Osteoblast (primary cell): ENCODE measurements around the gene CD163L1. TPM values are rescaled to one million over a fixed set of nuclear protein-coding genes. Genes with fewer than 3 reads are reported as not detected.
"Not testable (repeated sequence)": the region's sequence is repeated elsewhere in the genome, so short reads cannot be mapped to it uniquely, and the experiment has no call there.

Experiments used
- DNase-seq: peaks from one replicate; pipeline ENCODE4 v3.0.0; 2011; ENCODE audit warnings: low spot score, mixed read lengths; ENCODE audit not compliant: insufficient read length; ENCODE audit errors: missing footprints
- H2AFZ ChIP-seq: 2 replicates; pipeline ENCODE4 v1.6.0; 2011; ENCODE audit warnings: mild to moderate bottlenecking, low read length
- H3K27ac ChIP-seq: 2 replicates; pipeline ENCODE4 v1.5.1; 2011; ENCODE audit warnings: mild to moderate bottlenecking, low read depth, low read length, moderate library complexity
- H3K27me3 ChIP-seq: 2 replicates; pipeline ENCODE4 v1.6.0; 2012; ENCODE audit warnings: mild to moderate bottlenecking, control low read depth, inconsistent platforms, low read length, moderate library complexity; ENCODE audit not compliant: insufficient read depth
- H3K36me3 ChIP-seq: 2 replicates; pipeline ENCODE4 v1.5.1; 2011; ENCODE audit warnings: mild to moderate bottlenecking, low read length, control low read depth, moderate library complexity; ENCODE audit not compliant: insufficient read depth
- H3K4me1 ChIP-seq: 2 replicates; pipeline ENCODE4 v1.5.1; 2011; ENCODE audit warnings: mild to moderate bottlenecking, low read length, control low read depth, moderate library complexity; ENCODE audit not compliant: insufficient read depth
- H3K4me2 ChIP-seq: 2 replicates; pipeline ENCODE4 v1.6.0; 2011; ENCODE audit warnings: mild to moderate bottlenecking, low read length; ENCODE audit not compliant: insufficient read depth
- H3K4me3 ChIP-seq: fragments of 200-600 bp; sonication (generic); 3 replicates; pipeline ENCODE4 v1.5.1; 2012; ENCODE audit warnings: mild to moderate bottlenecking, low read length, inconsistent platforms; ENCODE audit not compliant: insufficient read depth
- H3K79me2 ChIP-seq: 2 replicates; pipeline ENCODE4 v1.6.0; 2012; ENCODE audit warnings: mild to moderate bottlenecking, low read length, control low read depth, inconsistent platforms; ENCODE audit not compliant: insufficient read depth
- H3K9me3 ChIP-seq: 2 replicates; pipeline ENCODE4 v1.5.1; 2011; ENCODE audit warnings: low read depth, low read length, control low read depth
- H4K20me1 ChIP-seq: 2 replicates; pipeline ENCODE4 v1.6.0; 2012; ENCODE audit warnings: mild to moderate bottlenecking, low read length, control low read depth; ENCODE audit not compliant: insufficient read depth
- total RNA-seq: library from RNA; depleted of rRNA; stranded (reverse); fragments of >200 nt; gene quantifications from 2 replicates; pipeline ENCODE4 v1.2.3, GENCODE V29; 2012
- TF ChIP-seq, protein P1 (sequence below): IDR thresholded peaks from 2 replicates; pipeline ENCODE4 v1.5.1; 2011; ENCODE audit warnings: mild to moderate bottlenecking, low read depth, low read length, moderate library complexity; ENCODE audit errors: extremely low read depth

Gene CD163L1
- total RNA-seq, 1 donor = under 0.01 TPM

DNA sequence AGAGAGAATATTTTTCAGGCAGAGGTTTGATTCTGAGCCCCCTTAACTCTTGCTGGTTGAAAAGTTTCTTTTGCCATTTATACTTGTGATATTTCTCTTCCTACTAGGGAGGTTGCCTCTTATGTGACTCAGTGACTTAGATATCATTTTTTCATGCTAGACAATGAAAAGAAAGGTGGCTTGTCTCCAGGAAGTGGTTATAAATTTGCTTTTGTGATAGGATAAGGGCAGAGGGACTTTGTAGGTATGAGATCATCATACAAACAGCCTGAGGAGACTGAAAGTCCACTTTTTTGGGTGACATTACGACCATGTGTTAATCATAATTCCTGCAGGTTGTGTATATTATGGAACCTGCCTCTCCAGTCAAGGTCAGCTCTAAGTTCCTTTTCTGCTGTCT lies 104.3 kb downstream of the CD163L1 start:
- H4K20me1 ChIP-seq = no peaks in the 10 kb centered on the region
- H3K4me2 ChIP-seq = no peak overlapping the region
- no peak overlapping the region for H3K4me3 ChIP-seq
- TF ChIP-seq, protein P1, sequence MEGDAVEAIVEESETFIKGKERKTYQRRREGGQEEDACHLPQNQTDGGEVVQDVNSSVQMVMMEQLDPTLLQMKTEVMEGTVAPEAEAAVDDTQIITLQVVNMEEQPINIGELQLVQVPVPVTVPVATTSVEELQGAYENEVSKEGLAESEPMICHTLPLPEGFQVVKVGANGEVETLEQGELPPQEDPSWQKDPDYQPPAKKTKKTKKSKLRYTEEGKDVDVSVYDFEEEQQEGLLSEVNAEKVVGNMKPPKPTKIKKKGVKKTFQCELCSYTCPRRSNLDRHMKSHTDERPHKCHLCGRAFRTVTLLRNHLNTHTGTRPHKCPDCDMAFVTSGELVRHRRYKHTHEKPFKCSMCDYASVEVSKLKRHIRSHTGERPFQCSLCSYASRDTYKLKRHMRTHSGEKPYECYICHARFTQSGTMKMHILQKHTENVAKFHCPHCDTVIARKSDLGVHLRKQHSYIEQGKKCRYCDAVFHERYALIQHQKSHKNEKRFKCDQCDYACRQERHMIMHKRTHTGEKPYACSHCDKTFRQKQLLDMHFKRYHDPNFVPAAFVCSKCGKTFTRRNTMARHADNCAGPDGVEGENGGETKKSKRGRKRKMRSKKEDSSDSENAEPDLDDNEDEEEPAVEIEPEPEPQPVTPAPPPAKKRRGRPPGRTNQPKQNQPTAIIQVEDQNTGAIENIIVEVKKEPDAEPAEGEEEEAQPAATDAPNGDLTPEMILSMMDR = no peak
- H3K27me3 ChIP-seq = no peaks in the 10 kb centered on the region
- no peaks in the 10 kb centered on the region for H3K79me2 ChIP-seq
- no peaks in the 10 kb centered on the region for H3K9me3 ChIP-seq
- H3K36me3 ChIP-seq = no peaks in the 10 kb centered on the region
- no peak overlapping the region for H2AFZ ChIP-seq
- no peak overlapping the region for H3K27ac ChIP-seq
- no peaks in the 10 kb centered on the region for H3K4me1 ChIP-seq
- DNase-seq = no peak

DNA sequence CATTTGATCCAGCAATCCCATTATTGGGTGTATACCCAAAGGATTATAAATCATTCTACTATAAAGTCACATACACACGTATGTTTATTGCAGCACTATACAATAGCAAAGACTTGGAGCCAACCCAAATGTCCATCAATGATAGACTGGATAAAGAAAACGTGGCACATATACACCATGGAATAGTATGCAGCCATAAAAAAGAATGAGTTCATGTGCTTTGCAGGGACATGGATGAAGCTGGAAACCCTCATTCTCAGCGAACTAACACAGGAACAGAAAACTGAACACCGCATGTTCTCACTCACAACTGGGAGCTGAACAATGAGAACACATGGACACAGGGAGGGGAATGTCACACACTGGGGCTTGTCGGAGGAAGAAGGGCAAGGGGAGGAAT lies 106.2 kb downstream of the CD163L1 start:
- not testable (repeated sequence) for H2AFZ ChIP-seq, H3K36me3 ChIP-seq, H3K79me2 ChIP-seq, H3K9me3 ChIP-seq, H3K27me3 ChIP-seq, H3K27ac ChIP-seq, H3K4me3 ChIP-seq, DNase-seq, H3K4me1 ChIP-seq, H4K20me1 ChIP-seq, H3K4me2 ChIP-seq

DNA sequence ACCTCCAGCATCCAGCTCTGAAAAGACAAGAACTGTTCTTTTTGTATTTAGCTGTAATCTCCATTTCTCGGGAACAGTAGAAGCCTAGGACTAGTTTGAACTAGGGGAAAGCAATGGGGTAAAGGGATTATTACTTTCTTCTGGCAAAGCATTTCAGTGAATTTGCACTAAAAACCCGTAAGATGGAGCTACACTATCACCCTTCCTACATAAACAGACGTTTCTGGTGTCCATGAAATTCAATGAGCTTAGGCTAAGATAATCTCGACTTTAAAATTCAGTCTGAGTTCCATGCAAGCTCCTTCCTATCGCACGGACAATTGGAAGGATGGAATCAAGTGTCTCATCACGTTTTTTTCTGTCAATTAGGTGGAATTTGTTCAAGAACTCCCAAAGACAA lies 116.0 kb downstream of the CD163L1 start:
- Histone ChIP-seq H2AFZ (no peak overlapping the region), H3K27ac (no peak overlapping the region), H3K4me3 (no peak overlapping the region), H3K9me3 (no peaks in the 10 kb centered on the region), H4K20me1 (no peaks in the 10 kb centered on the region), H3K27me3 (no peaks in the 10 kb centered on the region), H3K4me2 (no peak overlapping the region), H3K36me3 (no peaks in the 10 kb centered on the region), H3K79me2 (no peaks in the 10 kb centered on the region), H3K4me1 (no peaks in the 10 kb centered on the region)
- TF ChIP-seq, protein P1 = no peak
- DNase-seq = no peak

DNA sequence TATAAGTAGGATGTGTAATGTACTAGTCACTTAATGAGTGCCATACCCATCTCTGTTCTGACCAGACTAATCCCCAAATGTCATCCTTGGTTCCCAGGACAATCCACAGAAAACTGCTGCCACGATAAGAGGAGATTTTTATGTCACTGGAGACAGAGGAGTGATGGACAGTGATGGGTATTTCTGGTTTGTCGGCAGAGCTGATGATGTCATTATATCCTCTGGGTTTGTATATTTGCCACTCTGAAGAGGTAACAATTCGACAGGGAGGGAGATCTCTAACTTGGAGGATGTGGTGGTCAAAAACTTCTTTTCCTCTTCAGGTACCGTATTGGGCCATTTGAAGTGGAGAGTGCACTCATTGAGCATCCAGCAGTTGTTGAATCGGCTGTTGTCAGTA lies 119.8 kb downstream of the CD163L1 start:
- H3K4me3 ChIP-seq = no peak overlapping the region
- H3K36me3 ChIP-seq = no peaks in the 10 kb centered on the region
- no peak overlapping the region for H3K27ac ChIP-seq
- no peak overlapping the region for H3K4me2 ChIP-seq
- H3K4me1 ChIP-seq = no peaks in the 10 kb centered on the region
- no peaks in the 10 kb centered on the region for H4K20me1 ChIP-seq
- no peak for DNase-seq
- no peak overlapping the region for H2AFZ ChIP-seq
- no peaks in the 10 kb centered on the region for H3K79me2 ChIP-seq
- no peaks in the 10 kb centered on the region for H3K27me3 ChIP-seq
- no peaks in the 10 kb centered on the region for H3K9me3 ChIP-seq
- TF ChIP-seq, protein P1 = no peak
